Activated CD4-positive, alpha-beta T cell treated with anti-CD3 and anti-CD28 coated beads for 4 hours (primary cell): ENCODE data around the gene CNTNAP5.

Source experiments
- DNase-seq, 2 donors: peaks; one replicate each; pipeline ENCODE4 v3.0.0-alpha.2; 2020

CNTNAP5 gene

GRCh38 chr2:124836416-124836815, 811.3 kb downstream of the CNTNAP5 start:
- DNase-seq, result no peak

GRCh38 chr2:124837496-124837895, 812.4 kb downstream of the CNTNAP5 start:
- no peak for DNase-seq

- no peak for DNase-seq
Measured at GRCh38 chr2:124838406-124838805, 813.3 kb downstream of the CNTNAP5 start.

GRCh38 chr2:124867247-124867646, 842.2 kb downstream of the CNTNAP5 start:
- DNase-seq, result no peak

- no peak for DNase-seq
Measured at GRCh38 chr2:124874219-124874618, 849.1 kb downstream of the CNTNAP5 start.

- no peak for DNase-seq
Measured at GRCh38 chr2:124874676-124875075, 849.6 kb downstream of the CNTNAP5 start.

- DNase-seq, result no peak
Measured at GRCh38 chr2:124875627-124876244, 850.6 kb downstream of the CNTNAP5 start.

GRCh38 chr2:124877141-124877577, 852.1 kb downstream of the CNTNAP5 start:
- DNase-seq, result no peak

GRCh38 chr2:124879640-124880039, 854.6 kb downstream of the CNTNAP5 start:
- DNase-seq, result no peak

- DNase-seq, result no peak
Measured at GRCh38 chr2:124880995-124881394, 855.9 kb downstream of the CNTNAP5 start.

GRCh38 chr2:124882423-124882822, 857.3 kb downstream of the CNTNAP5 start:
- no peak for DNase-seq

- no peak for DNase-seq
Measured at GRCh38 chr2:124883595-124883994, 858.5 kb downstream of the CNTNAP5 start.

- DNase-seq, result no peak
Measured at GRCh38 chr2:124884315-124884714, 859.2 kb downstream of the CNTNAP5 start.

- DNase-seq, result no peak
Measured at GRCh38 chr2:124886216-124886615, 861.1 kb downstream of the CNTNAP5 start.

- no peak for DNase-seq
Measured at GRCh38 chr2:124887466-124887865, 862.4 kb downstream of the CNTNAP5 start.

- no peak for DNase-seq
Measured at GRCh38 chr2:124888431-124888830, 863.3 kb downstream of the CNTNAP5 start.

- DNase-seq, result no peak
Measured at GRCh38 chr2:124894199-124894598, 869.1 kb downstream of the CNTNAP5 start.

GRCh38 chr2:124898827-124899226, 873.7 kb downstream of the CNTNAP5 start:
- no peak for DNase-seq

- no peak for DNase-seq
Measured at GRCh38 chr2:124908411-124908810, 883.3 kb downstream of the CNTNAP5 start.

- no peak for DNase-seq
Measured at GRCh38 chr2:124911560-124911959, 886.5 kb downstream of the CNTNAP5 start.

GRCh38 chr2:124913868-124914267, 888.8 kb downstream of the CNTNAP5 start:
- no peak for DNase-seq

- no peak for DNase-seq
Measured at GRCh38 chr2:124915567-124915966, 890.5 kb downstream of the CNTNAP5 start.

GRCh38 chr2:124919296-124919695, 894.2 kb downstream of the CNTNAP5 start:
- no peak for DNase-seq

- DNase-seq, result no peak
Measured at GRCh38 chr2:124920448-124920847, 895.4 kb downstream of the CNTNAP5 start.

- DNase-seq, result no peak
Measured at GRCh38 chr2:124921191-124921590, 896.1 kb downstream of the CNTNAP5 start.
